ENCODE results near the gene RAB34. TPM values are rescaled to one million over a fixed set of nuclear protein-coding genes. Genes with fewer than 3 reads are reported as not detected.

RAB34 gene
- total and polyA plus RNA-seq, 9 of the 15 experiments (the other 6 are each of a cell fraction or from before 2014, with no cell fraction given): 0.07 to 3.8 (median 0.46) TPM; not detected in 1

DNA sequence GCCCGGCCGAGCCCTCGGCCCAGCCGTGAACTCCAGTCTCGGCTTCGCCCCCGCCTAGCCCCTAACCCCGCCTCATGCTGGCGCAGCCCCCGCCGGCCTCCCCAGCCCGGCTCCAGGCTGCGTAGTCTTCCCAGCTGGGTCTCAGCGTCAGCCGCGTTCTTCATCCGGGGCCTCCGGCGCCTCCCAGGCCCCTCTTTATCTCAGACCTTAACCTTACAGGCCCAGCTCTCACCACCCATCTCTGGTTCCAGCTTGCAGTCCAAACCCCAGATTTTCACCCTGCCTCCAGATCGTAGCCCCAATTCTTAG lies 6.0 kb downstream of the RAB34 start, which contains the start of gene PROCA1 (continued):
- TF ChIP-seq, protein P1, sequence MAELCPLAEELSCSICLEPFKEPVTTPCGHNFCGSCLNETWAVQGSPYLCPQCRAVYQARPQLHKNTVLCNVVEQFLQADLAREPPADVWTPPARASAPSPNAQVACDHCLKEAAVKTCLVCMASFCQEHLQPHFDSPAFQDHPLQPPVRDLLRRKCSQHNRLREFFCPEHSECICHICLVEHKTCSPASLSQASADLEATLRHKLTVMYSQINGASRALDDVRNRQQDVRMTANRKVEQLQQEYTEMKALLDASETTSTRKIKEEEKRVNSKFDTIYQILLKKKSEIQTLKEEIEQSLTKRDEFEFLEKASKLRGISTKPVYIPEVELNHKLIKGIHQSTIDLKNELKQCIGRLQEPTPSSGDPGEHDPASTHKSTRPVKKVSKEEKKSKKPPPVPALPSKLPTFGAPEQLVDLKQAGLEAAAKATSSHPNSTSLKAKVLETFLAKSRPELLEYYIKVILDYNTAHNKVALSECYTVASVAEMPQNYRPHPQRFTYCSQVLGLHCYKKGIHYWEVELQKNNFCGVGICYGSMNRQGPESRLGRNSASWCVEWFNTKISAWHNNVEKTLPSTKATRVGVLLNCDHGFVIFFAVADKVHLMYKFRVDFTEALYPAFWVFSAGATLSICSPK (IDR thresholded peaks at IDR 0.05; ENCODE audit: borderline replicate concordance): no peak
- no peak for TF ChIP-seq FOXK2 (conservative IDR thresholded peaks at IDR 0.05 in 1 of 2, IDR thresholded peaks at IDR 0.05 in 1 of 2; ENCODE audit: low read depth in 2 of 2)
- TF ChIP-seq POLR2H (tag; IDR thresholded peaks at IDR 0.05; ENCODE audit: low read depth): no peak
- no peak for TF ChIP-seq ZNF695 (CRISPR knock-in tag; IDR thresholded peaks at IDR 0.05)
- no peak for TF ChIP-seq GABPA (tag; conservative IDR thresholded peaks at IDR 0.05; ENCODE audit: low read depth)
- TF ChIP-seq NR4A1 (CRISPR knock-in tag; IDR thresholded peaks at IDR 0.05): no peak
- no peak for TF ChIP-seq NR4A1 (tag; IDR thresholded peaks at IDR 0.05)
- peak; percentile 7; the same call in 1 of the 2 replicates for TF ChIP-seq CXXC5 (CRISPR knock-in tag; IDR thresholded peaks at IDR 0.05)
- TF ChIP-seq, protein P2, sequence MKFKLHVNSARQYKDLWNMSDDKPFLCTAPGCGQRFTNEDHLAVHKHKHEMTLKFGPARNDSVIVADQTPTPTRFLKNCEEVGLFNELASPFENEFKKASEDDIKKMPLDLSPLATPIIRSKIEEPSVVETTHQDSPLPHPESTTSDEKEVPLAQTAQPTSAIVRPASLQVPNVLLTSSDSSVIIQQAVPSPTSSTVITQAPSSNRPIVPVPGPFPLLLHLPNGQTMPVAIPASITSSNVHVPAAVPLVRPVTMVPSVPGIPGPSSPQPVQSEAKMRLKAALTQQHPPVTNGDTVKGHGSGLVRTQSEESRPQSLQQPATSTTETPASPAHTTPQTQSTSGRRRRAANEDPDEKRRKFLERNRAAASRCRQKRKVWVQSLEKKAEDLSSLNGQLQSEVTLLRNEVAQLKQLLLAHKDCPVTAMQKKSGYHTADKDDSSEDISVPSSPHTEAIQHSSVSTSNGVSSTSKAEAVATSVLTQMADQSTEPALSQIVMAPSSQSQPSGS (CRISPR knock-in tag; IDR thresholded peaks at IDR 0.05): no peak
- no peak for TF ChIP-seq STAT5B (CRISPR knock-in tag; IDR thresholded peaks at IDR 0.05)
- peak in 1 of 2 experiments; percentile 6; a peak in 2 of 4 replicates for TF ChIP-seq NRF1 (conservative IDR thresholded peaks at IDR 0.05 in 1 of 2, IDR thresholded peaks at IDR 0.05 in 1 of 2)
- peak in 1 of 2 experiments; percentile 47; a peak in 3 of 4 replicates for TF ChIP-seq KDM1A (IDR thresholded peaks at IDR 0.05)
- no peak for TF ChIP-seq TEAD2 (tag; IDR thresholded peaks at IDR 0.05)
- no peak for TF ChIP-seq ETV5 (CRISPR knock-in tag; IDR thresholded peaks at IDR 0.05; ENCODE audit: low read depth)
- TF ChIP-seq SIN3A (IDR thresholded peaks at IDR 0.05; ENCODE audit: borderline replicate concordance in 2 of 2, control insufficient read depth in 1 of 2, low read depth in 2 of 2, low read length in 2 of 2): no peak
- no peak for TF ChIP-seq HNRNPUL1 (IDR thresholded peaks at IDR 0.05; ENCODE audit: low read length)
- TF ChIP-seq, protein P3, sequence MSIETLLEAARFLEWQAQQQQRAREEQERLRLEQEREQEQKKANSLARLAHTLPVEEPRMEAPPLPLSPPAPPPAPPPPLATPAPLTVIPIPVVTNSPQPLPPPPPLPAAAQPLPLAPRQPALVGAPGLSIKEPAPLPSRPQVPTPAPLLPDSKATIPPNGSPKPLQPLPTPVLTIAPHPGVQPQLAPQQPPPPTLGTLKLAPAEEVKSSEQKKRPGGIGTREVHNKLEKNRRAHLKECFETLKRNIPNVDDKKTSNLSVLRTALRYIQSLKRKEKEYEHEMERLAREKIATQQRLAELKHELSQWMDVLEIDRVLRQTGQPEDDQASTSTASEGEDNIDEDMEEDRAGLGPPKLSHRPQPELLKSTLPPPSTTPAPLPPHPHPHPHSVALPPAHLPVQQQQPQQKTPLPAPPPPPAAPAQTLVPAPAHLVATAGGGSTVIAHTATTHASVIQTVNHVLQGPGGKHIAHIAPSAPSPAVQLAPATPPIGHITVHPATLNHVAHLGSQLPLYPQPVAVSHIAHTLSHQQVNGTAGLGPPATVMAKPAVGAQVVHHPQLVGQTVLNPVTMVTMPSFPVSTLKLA (conservative IDR thresholded peaks at IDR 0.05): peak; percentile 30 to 53; a peak in 2 of 4 replicates
- TF ChIP-seq ERF (CRISPR knock-in tag; IDR thresholded peaks at IDR 0.05): no peak; the same call in 1 of the 2 replicates
- TF ChIP-seq ZNF253 (CRISPR knock-in tag; conservative IDR thresholded peaks at IDR 0.05): no peak
- no peak for TF ChIP-seq SUPT5H (IDR thresholded peaks at IDR 0.05)
- TF ChIP-seq, protein P4, sequence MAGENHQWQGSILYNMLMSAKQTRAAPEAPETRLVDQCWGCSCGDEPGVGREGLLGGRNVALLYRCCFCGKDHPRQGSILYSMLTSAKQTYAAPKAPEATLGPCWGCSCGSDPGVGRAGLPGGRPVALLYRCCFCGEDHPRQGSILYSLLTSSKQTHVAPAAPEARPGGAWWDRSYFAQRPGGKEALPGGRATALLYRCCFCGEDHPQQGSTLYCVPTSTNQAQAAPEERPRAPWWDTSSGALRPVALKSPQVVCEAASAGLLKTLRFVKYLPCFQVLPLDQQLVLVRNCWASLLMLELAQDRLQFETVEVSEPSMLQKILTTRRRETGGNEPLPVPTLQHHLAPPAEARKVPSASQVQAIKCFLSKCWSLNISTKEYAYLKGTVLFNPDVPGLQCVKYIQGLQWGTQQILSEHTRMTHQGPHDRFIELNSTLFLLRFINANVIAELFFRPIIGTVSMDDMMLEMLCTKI (IDR thresholded peaks at IDR 0.05; ENCODE audit: partially characterized antibody): no peak
- TF ChIP-seq ESRRB (CRISPR knock-in tag; IDR thresholded peaks at IDR 0.05; ENCODE audit: borderline replicate concordance): no peak
- TF ChIP-seq, protein P5, sequence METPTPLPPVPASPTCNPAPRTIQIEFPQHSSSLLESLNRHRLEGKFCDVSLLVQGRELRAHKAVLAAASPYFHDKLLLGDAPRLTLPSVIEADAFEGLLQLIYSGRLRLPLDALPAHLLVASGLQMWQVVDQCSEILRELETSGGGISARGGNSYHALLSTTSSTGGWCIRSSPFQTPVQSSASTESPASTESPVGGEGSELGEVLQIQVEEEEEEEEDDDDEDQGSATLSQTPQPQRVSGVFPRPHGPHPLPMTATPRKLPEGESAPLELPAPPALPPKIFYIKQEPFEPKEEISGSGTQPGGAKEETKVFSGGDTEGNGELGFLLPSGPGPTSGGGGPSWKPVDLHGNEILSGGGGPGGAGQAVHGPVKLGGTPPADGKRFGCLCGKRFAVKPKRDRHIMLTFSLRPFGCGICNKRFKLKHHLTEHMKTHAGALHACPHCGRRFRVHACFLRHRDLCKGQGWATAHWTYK (CRISPR knock-in tag; IDR thresholded peaks at IDR 0.05): no peak; the same call in 1 of the 2 replicates
